Kidney (tissue), 14 donors: ENCODE results near the gene IGF2BP1. TPM values are rescaled to one million over a fixed set of nuclear protein-coding genes. Genes with fewer than 3 reads are reported as not detected.

Source experiments
- DNase-seq, 5 donors: peaks; one replicate each; pipeline ENCODE4 v3.0.0-alpha.2; 2013 to 2020
- FAIRE-seq: peaks from 2 replicates; lab custom pipeline; 2012; peaks lifted over from hg19 to GRCh38; lab: Jason Lieb, UNC
- H3K27ac ChIP-seq, 2 donors: one replicate each; pipeline ENCODE4 v1.7.0; 2013; ENCODE audit warnings: low read depth in 2 of 2, low read length in 2 of 2, inconsistent platforms in 1 of 2
- H3K27me3 ChIP-seq: one replicate; pipeline ENCODE4 v1.7.1; 2013; ENCODE audit warnings: low read length, inconsistent platforms; ENCODE audit not compliant: control insufficient read depth, insufficient read depth
- H3K36me3 ChIP-seq, 3 donors: one replicate each; pipeline versions ENCODE4 v1.7.0 to v1.7.1; 2013; ENCODE audit warnings: low read length in 3 of 3, control low read depth in 1 of 3, inconsistent platforms in 1 of 3; ENCODE audit not compliant: insufficient read depth in 3 of 3, control insufficient read depth in 2 of 3
- H3K4me1 ChIP-seq, 3 donors: one replicate each; pipeline versions ENCODE4 v1.7.0 to v1.7.1; 2013; ENCODE audit warnings: low read length in 3 of 3, inconsistent platforms in 1 of 3, low read depth in 1 of 3; ENCODE audit not compliant: control insufficient read depth in 2 of 3, insufficient read depth in 2 of 3
- H3K4me3 ChIP-seq, 3 donors: one replicate each; pipeline versions ENCODE4 v1.7.0 to v1.8.1; 2013; ENCODE audit warnings: low read length in 3 of 3, control low read depth in 1 of 3, inconsistent platforms in 1 of 3
- H3K9ac ChIP-seq, 3 donors: one replicate each; pipeline versions ENCODE4 v1.7.0 to v1.7.1; 2013; ENCODE audit warnings: low read length in 3 of 3, control low read depth in 1 of 3, inconsistent platforms in 1 of 3
- H3K9me3 ChIP-seq, 3 donors: one replicate each; pipeline versions ENCODE4 v1.7.0 to v1.7.1; 2013; ENCODE audit warnings: low read length in 3 of 3, control low read depth in 1 of 3, inconsistent platforms in 1 of 3; ENCODE audit not compliant: control insufficient read depth in 2 of 3, insufficient read depth in 1 of 3
- intact Hi-C: fragments of 100-400 bp; cut with DNase I; formaldehyde crosslinking; loops from one replicate; pipeline ENCODE4 v1.11.1; 2022
- polyA plus RNA-seq: library from polyadenylated mRNA; stranded (reverse); fragments of 350-450 nt; fragmentation: Illumina TruSeq; extraction: RNeasy Lipid Tissue Mini Kit (QIAGEN cat#74804); gene quantifications from one replicate; pipeline ENCODE4 v1.2.3, GENCODE V29; 2014; ENCODE audit warnings: low read depth, low replicate concordance; ENCODE audit not compliant: insufficient read depth
- total RNA-seq: library from RNA; stranded (reverse); fragmentation: NEBNext Ultra II Directional; extraction: Animal tissue kit (Norgen Biotek cat#: 25700); gene quantifications from one replicate; pipeline ENCODE4 v1.2.1, GENCODE V29; 2021
- TF ChIP-seq, protein P1 (sequence below): IDR thresholded peaks from 3 replicates; pipeline ENCODE4 v1.5.1; 2012; ENCODE audit warnings: mild to moderate bottlenecking, moderate library complexity, borderline replicate concordance; ENCODE audit not compliant: insufficient read depth; ENCODE audit errors: extremely low read depth
- donor health status: control.
- donor health status: control.
- donor health status: control.
- donor health status: control.
- donor health status: control.
- donor health status: DM: yes; HTN: yes; CAD: no.
- donor health status: Normal renal cell carcinoma (clear cell type).

Gene IGF2BP1
- total and polyA plus RNA-seq, 2 donors from 2014 or later, result 1.3 to 1.5 TPM

DNA sequence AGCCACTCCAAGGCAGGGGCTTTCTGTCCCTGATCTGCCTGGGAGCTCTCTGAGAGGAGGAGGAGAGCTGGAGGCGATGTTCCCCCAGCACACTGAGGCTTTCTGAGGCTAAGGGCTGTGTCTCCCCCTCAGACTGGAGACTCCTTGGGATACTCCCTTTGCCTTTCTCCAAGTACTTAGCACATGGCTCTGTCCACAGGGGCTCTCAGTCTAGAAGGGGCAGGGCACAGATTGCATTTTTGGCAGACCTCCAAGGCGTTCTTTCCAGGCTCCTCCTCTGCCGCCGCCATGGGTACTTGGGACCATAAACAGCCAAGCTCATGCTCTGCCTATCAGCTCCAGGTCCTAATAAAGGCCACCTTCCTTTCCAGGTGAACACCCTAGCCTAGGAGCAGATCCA, 27.0 kb upstream of the IGF2BP1 start:
- DNase-seq (no peak), FAIRE-seq (no peak)
- Histone ChIP-seq H3K4me1 (no peaks in the 10 kb centered on the region), H3K27ac (no peak overlapping the region), H3K36me3 (no peaks in the 10 kb centered on the region), H3K9ac (no peak overlapping the region), H3K4me3 (no peak overlapping the region), H3K9me3 (no peaks in the 10 kb centered on the region), H3K27me3 (no peaks in the 10 kb centered on the region)
- intact Hi-C loops, result no loop called here
- TF ChIP-seq, protein P1, sequence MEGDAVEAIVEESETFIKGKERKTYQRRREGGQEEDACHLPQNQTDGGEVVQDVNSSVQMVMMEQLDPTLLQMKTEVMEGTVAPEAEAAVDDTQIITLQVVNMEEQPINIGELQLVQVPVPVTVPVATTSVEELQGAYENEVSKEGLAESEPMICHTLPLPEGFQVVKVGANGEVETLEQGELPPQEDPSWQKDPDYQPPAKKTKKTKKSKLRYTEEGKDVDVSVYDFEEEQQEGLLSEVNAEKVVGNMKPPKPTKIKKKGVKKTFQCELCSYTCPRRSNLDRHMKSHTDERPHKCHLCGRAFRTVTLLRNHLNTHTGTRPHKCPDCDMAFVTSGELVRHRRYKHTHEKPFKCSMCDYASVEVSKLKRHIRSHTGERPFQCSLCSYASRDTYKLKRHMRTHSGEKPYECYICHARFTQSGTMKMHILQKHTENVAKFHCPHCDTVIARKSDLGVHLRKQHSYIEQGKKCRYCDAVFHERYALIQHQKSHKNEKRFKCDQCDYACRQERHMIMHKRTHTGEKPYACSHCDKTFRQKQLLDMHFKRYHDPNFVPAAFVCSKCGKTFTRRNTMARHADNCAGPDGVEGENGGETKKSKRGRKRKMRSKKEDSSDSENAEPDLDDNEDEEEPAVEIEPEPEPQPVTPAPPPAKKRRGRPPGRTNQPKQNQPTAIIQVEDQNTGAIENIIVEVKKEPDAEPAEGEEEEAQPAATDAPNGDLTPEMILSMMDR, result no peak

DNA sequence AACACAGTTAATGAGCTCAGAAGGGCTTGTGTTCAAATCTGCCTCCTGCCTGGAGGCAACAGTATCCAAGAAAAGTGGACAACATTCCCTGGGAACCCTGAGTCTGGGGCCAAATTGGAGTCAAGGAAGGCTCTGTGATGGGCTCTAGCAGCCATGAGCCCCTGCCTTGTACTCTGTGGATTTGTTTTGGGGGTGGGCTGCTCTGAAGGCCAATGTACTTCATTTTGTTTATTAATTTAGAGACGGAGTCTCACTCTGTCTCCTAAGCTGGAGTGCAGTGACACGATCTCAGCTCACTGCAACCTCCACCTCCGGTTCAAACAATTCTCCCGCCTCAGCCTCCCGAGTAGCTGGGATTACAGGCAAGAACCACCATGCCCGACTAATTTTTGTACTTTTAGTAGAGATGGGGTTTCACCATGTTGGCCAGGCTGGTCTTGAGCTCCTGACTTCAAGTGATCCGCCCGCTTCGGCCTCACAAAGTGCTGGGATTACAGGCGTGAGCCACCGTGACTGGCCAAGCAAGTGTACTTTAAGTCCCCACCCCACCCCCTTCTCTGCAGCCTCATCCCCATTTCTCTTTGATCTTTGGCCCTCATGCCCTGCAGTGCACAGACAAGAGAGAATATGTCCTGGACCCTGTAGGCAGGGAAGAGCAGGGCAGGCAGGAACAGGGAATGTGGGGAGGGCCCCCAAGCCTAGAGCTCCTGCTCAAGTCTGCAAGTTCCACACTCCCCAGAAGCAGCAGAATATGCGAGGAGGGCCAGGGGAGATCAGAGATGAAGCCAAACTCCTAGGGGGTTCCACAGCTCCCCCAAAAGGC, 26.1 kb upstream of the IGF2BP1 start:
- H3K27ac ChIP-seq, result no peak overlapping the region
- TF ChIP-seq, protein P1, result no peak
- FAIRE-seq (no peak), DNase-seq (no peak)
- H3K27me3 ChIP-seq, result no peaks in the 10 kb centered on the region
- intact Hi-C loops, result no loop called here
- H3K9me3 ChIP-seq, result no peaks in the 10 kb centered on the region
- no peaks in the 10 kb centered on the region for H3K4me1 ChIP-seq
- H3K4me3 ChIP-seq, result no peak overlapping the region
- H3K9ac ChIP-seq, result no peak overlapping the region
- H3K36me3 ChIP-seq, result no peaks in the 10 kb centered on the region

DNA sequence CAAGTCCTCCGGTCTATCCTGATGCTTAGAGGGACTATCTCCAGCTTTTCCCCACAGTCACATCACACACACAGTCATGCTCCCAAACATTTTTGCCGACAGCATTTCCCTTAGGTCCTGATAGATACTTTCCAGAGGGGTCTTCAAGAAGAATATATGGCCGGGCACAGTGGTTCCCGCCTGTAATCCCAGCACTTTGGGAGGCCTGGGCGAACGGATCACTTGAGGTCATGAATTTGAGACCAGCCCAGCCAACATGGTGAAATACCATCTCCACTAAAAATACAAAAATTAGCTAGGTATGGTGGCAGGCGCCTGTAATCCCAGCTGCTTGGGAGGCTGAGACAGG, 24.5 kb upstream of the IGF2BP1 start:
- H3K9ac ChIP-seq, result no peak overlapping the region

More for the DNA sequence above, 24.5 kb upstream of the IGF2BP1 start:
- Histone ChIP-seq H3K36me3 (no peaks in the 10 kb centered on the region), H3K9me3 (no peaks in the 10 kb centered on the region), H3K27me3 (no peaks in the 10 kb centered on the region), H3K4me3 (no peak overlapping the region), H3K4me1 (no peaks in the 10 kb centered on the region), H3K27ac (no peak overlapping the region)
- no peak for DNase-seq
- no peak for FAIRE-seq
- TF ChIP-seq, protein P1, result no peak
- intact Hi-C loops, result no loop called here
